HCT116 (cell line): ENCODE measurements around the gene ZNF181.

Source experiments
- CEBPB ChIP-seq: IDR thresholded peaks from 2 replicates; pipeline ENCODE4 v1.6.1; 2012; ENCODE audit warnings: low read depth
- CTCF ChIP-seq, 3 experiments: fragments of 200-600 bp in 1 of 3; sonication (generic) in 1 of 3; IDR thresholded peaks in 2 of 3; conservative IDR thresholded peaks in 1 of 3; 2 replicates each; pipeline ENCODE4 v1.5.1; 2012 to 2017; ENCODE audit warnings: low read depth in 2 of 3, low read length in 2 of 3, antibody characterized with exemption in 1 of 3, borderline replicate concordance in 1 of 3, control low read depth in 1 of 3, mild to moderate bottlenecking in 1 of 3, mixed read lengths in 1 of 3, mixed run types in 1 of 3, moderate library complexity in 1 of 3; ENCODE audit not compliant: insufficient read depth in 1 of 3
- EGR1 ChIP-seq: IDR thresholded peaks from 2 replicates; pipeline ENCODE4 v1.6.1; 2012; ENCODE audit warnings: low read depth
- EZH2 ChIP-seq: fragments of 200-600 bp; sonication (generic); IDR thresholded peaks from 2 replicates; pipeline ENCODE4 v1.6.1; 2017; ENCODE audit warnings: antibody characterized with exemption, mixed run types
- EZH2phosphoT487 ChIP-seq: fragments of 200-600 bp; IDR thresholded peaks from 2 replicates; pipeline ENCODE4 v1.6.1; 2018; ENCODE audit warnings: antibody characterized with exemption, borderline replicate concordance
- JUND ChIP-seq: IDR thresholded peaks from 2 replicates; pipeline ENCODE4 v1.6.1; 2012
- POLR2A ChIP-seq: IDR thresholded peaks from 2 replicates; pipeline ENCODE4 v1.7.0; 2011; ENCODE audit warnings: borderline replicate concordance; ENCODE audit not compliant: insufficient read depth, insufficient read length; ENCODE audit errors: extremely low read depth
- POLR2AphosphoS5 ChIP-seq: IDR thresholded peaks from 2 replicates; pipeline ENCODE4 v1.6.1; 2011; ENCODE audit warnings: mild to moderate bottlenecking, low read depth, low read length, moderate library complexity
- REST ChIP-seq: IDR thresholded peaks from 2 replicates; pipeline ENCODE4 v1.6.1; 2012; ENCODE audit warnings: low read depth
- SIN3A ChIP-seq: IDR thresholded peaks from 2 replicates; pipeline ENCODE4 v1.6.1; 2012; ENCODE audit warnings: low read depth
- SP1 ChIP-seq: IDR thresholded peaks from 2 replicates; pipeline ENCODE4 v1.6.1; 2012; ENCODE audit warnings: low read depth
- ZFX ChIP-seq: fragments of 450-650 bp; IDR thresholded peaks from 2 replicates; pipeline ENCODE4 v1.6.1; 2017

DNA sequence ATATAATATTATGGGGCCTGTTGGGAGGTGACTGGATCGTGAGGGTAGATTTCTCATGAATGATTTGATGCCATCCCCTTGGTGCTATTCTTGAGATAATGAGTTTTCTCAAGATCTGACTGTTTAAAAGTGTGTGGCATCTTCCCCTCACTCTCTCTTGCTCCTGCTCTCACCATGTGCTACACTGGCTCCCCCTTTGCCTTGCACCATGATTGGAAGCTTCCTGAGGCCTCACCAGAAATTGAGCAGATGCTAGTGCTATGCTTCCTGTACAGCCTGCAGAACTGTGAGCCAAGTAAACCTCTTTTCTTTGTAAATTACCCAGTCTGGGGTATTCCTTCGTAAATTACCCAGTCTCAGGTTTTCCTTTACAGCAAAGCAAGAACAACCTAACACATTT is 40.8 kb downstream of the ZNF181 start:
- no peak for TF ChIP-seq ZFX
- no peak for TF ChIP-seq SP1
- TF ChIP-seq CEBPB: no peak
- TF ChIP-seq REST: no peak
- TF ChIP-seq CTCF (IDR thresholded peaks at IDR 0.05 in 2 of 3, conservative IDR thresholded peaks at IDR 0.05 in 1 of 3; ENCODE audit: borderline replicate concordance in 1 of 3, insufficient read depth in 1 of 3, low read depth in 2 of 3, low read length in 2 of 3): no peak
- TF ChIP-seq POLR2A: no peak
- no peak for TF ChIP-seq SIN3A
- no peak for TF ChIP-seq EZH2
- TF ChIP-seq EGR1: no peak
- TF ChIP-seq EZH2phosphoT487: no peak
- no peak for TF ChIP-seq POLR2AphosphoS5
- TF ChIP-seq JUND: no peak
